Astrocyte (in vitro differentiated cells and primary cell): Measurements from ENCODE around the gene UBE2J2. TPM values are rescaled to one million over a fixed set of nuclear protein-coding genes. Genes with fewer than 3 reads are reported as not detected.

Source experiments
- DNase-seq: peaks from one replicate; pipeline ENCODE4 v3.0.0-alpha.2; 2010; ENCODE audit warnings: low read depth
- FAIRE-seq: peaks from 2 replicates; lab custom pipeline; 2011; peaks lifted over from hg19 to GRCh38; lab: Jason Lieb, UNC
- H2AFZ ChIP-seq: 2 replicates; pipeline ENCODE4 v1.6.0; 2012; ENCODE audit warnings: low read depth, low read length, inconsistent platforms
- H3K27ac ChIP-seq: 2 replicates; pipeline ENCODE4 v1.5.1; 2011; ENCODE audit warnings: low read depth, low read length, inconsistent platforms
- H3K27me3 ChIP-seq: 2 replicates; pipeline ENCODE4 v1.6.0; 2011; ENCODE audit warnings: low read length, inconsistent platforms; ENCODE audit not compliant: insufficient read depth
- H3K36me3 ChIP-seq: 2 replicates; pipeline ENCODE4 v1.5.1; 2011; ENCODE audit warnings: low read length, inconsistent platforms; ENCODE audit not compliant: insufficient read depth
- H3K4me1 ChIP-seq: 2 replicates; pipeline ENCODE4 v1.5.1; 2011; ENCODE audit warnings: low read length, inconsistent platforms; ENCODE audit not compliant: insufficient read depth
- H3K4me2 ChIP-seq: 2 replicates; pipeline ENCODE4 v1.6.0; 2012; ENCODE audit warnings: low read length, inconsistent platforms
- H3K4me3 ChIP-seq: 2 replicates; pipeline ENCODE4 v1.5.1; 2011; ENCODE audit warnings: low read depth, mild to moderate bottlenecking, low read length, inconsistent platforms; ENCODE audit not compliant: insufficient read depth
- H3K79me2 ChIP-seq: 2 replicates; pipeline ENCODE4 v1.6.0; 2012; ENCODE audit warnings: mild to moderate bottlenecking, low read length, inconsistent platforms; ENCODE audit not compliant: insufficient read depth
- H3K9ac ChIP-seq: 2 replicates; pipeline ENCODE4 v1.6.0; 2012; ENCODE audit warnings: mild to moderate bottlenecking, low read length, inconsistent platforms
- H3K9me3 ChIP-seq: 2 replicates; pipeline ENCODE4 v1.5.1; 2012; ENCODE audit warnings: low read depth, mild to moderate bottlenecking, low read length, inconsistent platforms; ENCODE audit not compliant: insufficient read depth
- H4K20me1 ChIP-seq: 2 replicates; pipeline ENCODE4 v1.6.0; 2012; ENCODE audit warnings: low read length, inconsistent platforms; ENCODE audit not compliant: insufficient read depth
- H3K27ac Mint-ChIP-seq: one replicate; pipeline ENCODE4 v1.8.0; 2021; ENCODE audit warnings: mild to moderate bottlenecking, mixed read lengths; ENCODE audit not compliant: unreplicated experiment
- H3K27me3 Mint-ChIP-seq: one replicate; pipeline ENCODE4 v1.8.0; 2021; ENCODE audit warnings: low read depth, mixed read lengths; ENCODE audit not compliant: unreplicated experiment
- H3K36me3 Mint-ChIP-seq: one replicate; pipeline ENCODE4 v1.8.0; 2021; ENCODE audit warnings: low read depth, mixed read lengths; ENCODE audit not compliant: unreplicated experiment
- H3K4me1 Mint-ChIP-seq: one replicate; pipeline ENCODE4 v1.8.0; 2021; ENCODE audit warnings: low read depth, mixed read lengths; ENCODE audit not compliant: unreplicated experiment
- H3K4me3 Mint-ChIP-seq: one replicate; pipeline ENCODE4 v1.8.0; 2021; ENCODE audit warnings: mild to moderate bottlenecking, moderate library complexity, mixed read lengths; ENCODE audit not compliant: unreplicated experiment
- H3K9me3 Mint-ChIP-seq: one replicate; pipeline ENCODE4 v1.8.0; 2021; ENCODE audit warnings: mild to moderate bottlenecking, mixed read lengths; ENCODE audit not compliant: unreplicated experiment
- EZH2 ChIP-seq: IDR thresholded peaks from 2 replicates; pipeline ENCODE4 v1.6.1; 2012; ENCODE audit warnings: mild to moderate bottlenecking, low read length, inconsistent platforms; ENCODE audit not compliant: insufficient read depth
- total RNA-seq: library from RNA; stranded (reverse); gene quantifications from 2 replicates; pipeline ENCODE4 v1.2.1, GENCODE V29; 2021
- TF ChIP-seq, protein P1 (sequence below): IDR thresholded peaks from 2 replicates; pipeline ENCODE4 v1.5.1; 2011; ENCODE audit warnings: low read depth, mild to moderate bottlenecking, inconsistent platforms, low read length, moderate library complexity; ENCODE audit not compliant: insufficient read depth

UBE2J2 gene
- total RNA-seq, 1 donor from 2014 or later: 67.4 TPM

DNA sequence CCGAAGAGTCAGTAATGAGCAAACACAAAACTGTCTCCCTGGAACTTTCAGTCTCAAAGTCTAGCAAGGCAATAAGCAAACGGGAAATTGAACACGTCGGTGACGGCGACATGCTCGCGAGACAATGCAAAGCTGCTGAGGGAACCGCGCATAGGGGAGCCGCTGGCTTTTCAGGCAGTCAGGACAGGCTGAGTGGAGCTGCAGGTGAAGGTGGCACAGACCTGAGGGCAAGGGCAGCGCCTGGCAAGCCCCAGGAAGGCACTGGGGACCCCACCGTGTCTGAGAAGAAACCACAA is 45.9 kb upstream of the UBE2J2 start:
- FAIRE-seq (no peak), DNase-seq (no peak)
- no peaks in the 10 kb centered on the region for H3K27me3 Mint-ChIP-seq
- H3K79me2 ChIP-seq: peaks cover 79% of the 10 kb centered on the region
- H3K36me3 Mint-ChIP-seq: peaks cover 12% of the 10 kb centered on the region
- no peak overlapping the region for H3K4me3 Mint-ChIP-seq
- H2AFZ ChIP-seq: no peak overlapping the region
- peaks cover 7% of the 10 kb centered on the region for H3K36me3 ChIP-seq
- H3K4me1 ChIP-seq: peaks cover 31% of the 10 kb centered on the region
- H3K4me3 ChIP-seq: no peak overlapping the region
- no peak overlapping the region for H3K9ac ChIP-seq
- peaks cover 71% of the 10 kb centered on the region for H4K20me1 ChIP-seq
- no peak overlapping the region for H3K27ac ChIP-seq
- peaks cover 32% of the 10 kb centered on the region for H3K4me1 Mint-ChIP-seq
- no peaks in the 10 kb centered on the region for H3K9me3 ChIP-seq
- H3K4me2 ChIP-seq: no peak overlapping the region
- TF ChIP-seq, protein P1, sequence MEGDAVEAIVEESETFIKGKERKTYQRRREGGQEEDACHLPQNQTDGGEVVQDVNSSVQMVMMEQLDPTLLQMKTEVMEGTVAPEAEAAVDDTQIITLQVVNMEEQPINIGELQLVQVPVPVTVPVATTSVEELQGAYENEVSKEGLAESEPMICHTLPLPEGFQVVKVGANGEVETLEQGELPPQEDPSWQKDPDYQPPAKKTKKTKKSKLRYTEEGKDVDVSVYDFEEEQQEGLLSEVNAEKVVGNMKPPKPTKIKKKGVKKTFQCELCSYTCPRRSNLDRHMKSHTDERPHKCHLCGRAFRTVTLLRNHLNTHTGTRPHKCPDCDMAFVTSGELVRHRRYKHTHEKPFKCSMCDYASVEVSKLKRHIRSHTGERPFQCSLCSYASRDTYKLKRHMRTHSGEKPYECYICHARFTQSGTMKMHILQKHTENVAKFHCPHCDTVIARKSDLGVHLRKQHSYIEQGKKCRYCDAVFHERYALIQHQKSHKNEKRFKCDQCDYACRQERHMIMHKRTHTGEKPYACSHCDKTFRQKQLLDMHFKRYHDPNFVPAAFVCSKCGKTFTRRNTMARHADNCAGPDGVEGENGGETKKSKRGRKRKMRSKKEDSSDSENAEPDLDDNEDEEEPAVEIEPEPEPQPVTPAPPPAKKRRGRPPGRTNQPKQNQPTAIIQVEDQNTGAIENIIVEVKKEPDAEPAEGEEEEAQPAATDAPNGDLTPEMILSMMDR: no peak
- TF ChIP-seq EZH2: no peak
- H3K27me3 ChIP-seq: no peaks in the 10 kb centered on the region
- no peak overlapping the region for H3K27ac Mint-ChIP-seq
- H3K9me3 Mint-ChIP-seq: no peaks in the 10 kb centered on the region

DNA sequence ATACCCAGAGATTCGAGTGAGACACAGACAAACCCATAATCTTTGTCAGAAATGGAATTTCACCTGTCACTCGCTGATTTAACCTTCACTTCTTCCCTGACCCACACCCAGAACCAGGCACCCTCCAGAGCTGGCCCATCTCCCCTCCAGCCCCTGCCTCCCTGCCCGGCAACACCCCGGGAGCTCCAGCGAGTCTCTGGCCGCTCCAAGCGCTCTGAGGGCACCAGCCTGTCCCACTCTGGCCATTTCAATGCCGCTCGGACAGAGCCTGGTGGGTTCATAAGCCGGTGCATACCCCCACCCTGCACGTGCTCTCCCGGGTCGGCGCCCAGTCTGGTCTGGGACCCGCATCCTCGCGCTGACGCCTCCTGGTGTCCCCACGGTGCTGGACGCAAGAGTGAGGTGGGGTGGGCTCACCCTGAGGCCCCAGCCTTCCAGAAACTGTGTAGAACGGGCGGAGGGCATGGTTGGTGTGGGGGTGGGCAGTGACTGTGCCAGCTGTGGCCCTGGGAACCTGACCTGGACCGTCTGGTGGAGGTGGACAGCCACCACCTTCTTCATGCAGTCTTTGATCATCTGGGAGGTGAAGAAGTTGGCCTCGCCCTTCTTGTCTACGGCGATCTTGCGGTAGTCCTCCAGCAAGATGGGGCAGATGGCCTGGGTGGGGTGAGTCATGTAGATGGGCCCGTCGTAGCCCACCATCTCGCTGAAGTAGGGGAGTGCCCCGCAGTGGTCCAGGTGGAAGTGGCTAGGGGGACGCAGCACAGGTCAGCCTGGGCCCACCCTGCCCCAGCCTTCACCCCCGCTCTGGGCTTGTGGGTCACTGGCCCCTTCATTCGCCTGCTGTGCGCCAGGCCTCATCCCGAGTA is 45.4 kb upstream of the UBE2J2 start:
- no peak overlapping the region for H3K9ac ChIP-seq
- peaks cover 77% of the 10 kb centered on the region for H3K79me2 ChIP-seq
- H3K27ac Mint-ChIP-seq: peak overlapping the region; percentile 47
- no peaks in the 10 kb centered on the region for H3K9me3 ChIP-seq
- H3K4me1 ChIP-seq: peaks cover 31% of the 10 kb centered on the region
- H3K36me3 ChIP-seq: peaks cover 9% of the 10 kb centered on the region
- H3K4me3 Mint-ChIP-seq: no peak overlapping the region
- H3K36me3 Mint-ChIP-seq: peaks cover 12% of the 10 kb centered on the region
- no peak overlapping the region for H3K4me2 ChIP-seq
- no peak for DNase-seq
- no peaks in the 10 kb centered on the region for H3K27me3 Mint-ChIP-seq
- TF ChIP-seq EZH2: no peak
- TF ChIP-seq, protein P1: no peak
- peaks cover 76% of the 10 kb centered on the region for H4K20me1 ChIP-seq
- no peak overlapping the region for H2AFZ ChIP-seq
- H3K4me1 Mint-ChIP-seq: peaks cover 32% of the 10 kb centered on the region
- no peak for FAIRE-seq
- no peaks in the 10 kb centered on the region for H3K9me3 Mint-ChIP-seq
- no peaks in the 10 kb centered on the region for H3K27me3 ChIP-seq
- H3K27ac ChIP-seq: peak overlapping the region; percentile 36
- H3K4me3 ChIP-seq: no peak overlapping the region

- H3K27me3 ChIP-seq: no peaks in the 10 kb centered on the region
- H3K4me1 Mint-ChIP-seq: peaks cover 27% of the 10 kb centered on the region
- H3K9me3 ChIP-seq: no peaks in the 10 kb centered on the region
- H3K4me3 Mint-ChIP-seq: no peak overlapping the region
- H4K20me1 ChIP-seq: peaks cover 79% of the 10 kb centered on the region
- H3K27ac ChIP-seq: peak overlapping the region; percentile 47
- no peak overlapping the region for H2AFZ ChIP-seq
- H3K79me2 ChIP-seq: peaks cover 77% of the 10 kb centered on the region
- FAIRE-seq (peak; percentile 60), DNase-seq (peak; percentile 93)
- peaks cover 27% of the 10 kb centered on the region for H3K4me1 ChIP-seq
- no peak overlapping the region for H3K4me2 ChIP-seq
- no peak overlapping the region for H3K4me3 ChIP-seq
- peaks cover 13% of the 10 kb centered on the region for H3K36me3 ChIP-seq
- no peak for TF ChIP-seq EZH2
- TF ChIP-seq, protein P1: no peak
- H3K9ac ChIP-seq: no peak overlapping the region
- H3K9me3 Mint-ChIP-seq: no peaks in the 10 kb centered on the region
- H3K27me3 Mint-ChIP-seq: no peaks in the 10 kb centered on the region
- peak overlapping the region; percentile 47 for H3K27ac Mint-ChIP-seq
- H3K36me3 Mint-ChIP-seq: peaks cover 14% of the 10 kb centered on the region
Measured at GRCh38 chr1:1318131-1318652, 44.5 kb upstream of the UBE2J2 start.
